Mammary microvascular endothelial cell (primary cell): ENCODE measurements around the gene DOK3. TPM values are rescaled to one million over a fixed set of nuclear protein-coding genes. Genes with fewer than 3 reads are reported as not detected.

Source experiments
- total RNA-seq: library from RNA; depleted of rRNA; stranded (reverse); fragments of >200 nt; gene quantifications from 2 replicates; pipeline ENCODE4 v1.2.3, GENCODE V29; 2015

The DOK3 gene, protein sequence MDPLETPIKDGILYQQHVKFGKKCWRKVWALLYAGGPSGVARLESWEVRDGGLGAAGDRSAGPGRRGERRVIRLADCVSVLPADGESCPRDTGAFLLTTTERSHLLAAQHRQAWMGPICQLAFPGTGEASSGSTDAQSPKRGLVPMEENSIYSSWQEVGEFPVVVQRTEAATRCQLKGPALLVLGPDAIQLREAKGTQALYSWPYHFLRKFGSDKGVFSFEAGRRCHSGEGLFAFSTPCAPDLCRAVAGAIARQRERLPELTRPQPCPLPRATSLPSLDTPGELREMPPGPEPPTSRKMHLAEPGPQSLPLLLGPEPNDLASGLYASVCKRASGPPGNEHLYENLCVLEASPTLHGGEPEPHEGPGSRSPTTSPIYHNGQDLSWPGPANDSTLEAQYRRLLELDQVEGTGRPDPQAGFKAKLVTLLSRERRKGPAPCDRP
- 3.2 and 4.4 TPM in 2 replicates for total RNA-seq

GRCh38 chr5:177509381-177509951 lies at the start of gene DOK3:
TSS of gene DOK3 (minus strand) at chr5:177509826. CDS start at chr5:177509540, 286 bp downstream.

DNA sequence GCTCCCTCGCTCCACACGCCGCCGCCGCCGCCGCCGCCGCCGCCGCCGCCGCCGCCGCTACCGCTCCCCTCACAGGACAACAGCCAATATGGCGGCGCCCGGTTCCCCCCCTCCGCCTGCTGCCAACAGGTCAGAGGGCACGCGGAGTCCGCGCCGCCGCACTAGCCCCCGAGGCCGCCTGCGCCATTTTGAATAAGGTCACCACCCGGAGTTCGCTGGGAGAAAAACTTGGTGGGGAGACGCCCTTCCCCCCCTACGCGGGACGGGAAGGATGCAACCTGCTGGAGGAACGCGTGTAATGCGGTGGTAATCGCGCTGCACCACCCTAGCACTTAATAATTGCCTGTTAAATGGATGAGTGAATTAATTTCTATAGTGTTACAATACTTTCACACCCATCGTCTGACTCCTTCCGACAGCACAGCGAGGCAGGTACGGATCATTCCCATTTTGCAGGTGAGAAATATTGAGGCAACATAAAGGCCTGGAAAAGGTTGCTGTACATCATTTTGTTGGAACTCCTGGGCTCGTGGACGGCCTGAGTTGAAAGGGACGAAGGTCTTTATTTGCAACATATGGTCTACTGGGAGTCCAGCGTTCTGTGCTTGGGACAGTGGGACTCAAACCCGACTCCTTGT lies 45.0 kb upstream of the DOK3 start, which contains the start of gene FAM193B:
Gene FAM193B, minus strand, starts transcription at position 90 of the 638 bp plus-strand sequence. CDS start 105 bp downstream, outside the sequence.

DNA sequence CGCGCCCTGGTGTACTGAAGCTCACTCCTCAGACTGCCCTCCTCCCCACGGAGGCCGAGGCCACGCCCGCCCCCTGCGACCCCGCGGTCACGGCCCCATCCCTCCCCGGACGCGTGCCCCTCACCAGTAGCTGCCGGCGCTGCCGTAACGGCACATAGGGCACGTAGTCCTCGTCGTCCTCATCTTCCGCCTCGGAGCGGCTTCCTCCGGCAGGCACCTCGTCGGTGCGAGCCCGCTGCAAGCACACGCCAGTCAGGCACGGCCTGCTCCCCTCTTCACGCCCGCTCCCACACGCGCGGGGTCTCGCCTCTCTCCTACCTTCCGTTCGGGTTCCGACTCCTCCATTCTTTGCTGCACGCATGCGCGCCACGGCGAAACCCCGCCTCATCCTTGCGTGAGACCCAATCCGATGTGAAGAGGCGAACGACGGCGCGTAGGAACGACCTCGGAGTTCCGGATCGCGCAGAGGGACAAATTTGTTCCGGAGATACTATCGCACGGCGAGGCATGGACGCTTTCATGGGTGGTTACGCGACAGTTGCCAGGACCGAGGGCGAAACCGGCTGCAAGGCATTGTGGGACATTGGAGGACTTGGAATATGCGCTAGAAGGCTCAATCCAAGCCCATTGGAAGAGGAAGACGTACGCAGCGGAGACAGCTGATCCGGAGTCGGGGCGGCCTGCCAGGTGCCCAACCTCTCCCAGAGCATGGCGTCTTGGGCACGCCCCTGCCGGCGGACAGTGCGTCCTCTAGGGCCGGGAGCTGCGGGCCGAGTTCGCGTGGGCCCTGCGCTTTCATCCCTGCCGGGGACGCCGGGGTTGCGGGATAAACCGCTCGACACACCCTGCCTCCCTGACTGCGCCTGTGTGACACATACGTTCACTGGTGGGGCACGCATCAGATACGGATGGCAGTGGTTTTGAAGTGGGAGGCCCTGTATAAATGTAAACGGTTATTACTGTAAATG lies 7.3 kb upstream of the DOK3 start, which contains the start of gene DDX41:
Gene DDX41, minus strand, starts transcription at position 361 of the 968 bp plus-strand sequence. Its CDS starts 16 bp downstream, at position 345.

DNA sequence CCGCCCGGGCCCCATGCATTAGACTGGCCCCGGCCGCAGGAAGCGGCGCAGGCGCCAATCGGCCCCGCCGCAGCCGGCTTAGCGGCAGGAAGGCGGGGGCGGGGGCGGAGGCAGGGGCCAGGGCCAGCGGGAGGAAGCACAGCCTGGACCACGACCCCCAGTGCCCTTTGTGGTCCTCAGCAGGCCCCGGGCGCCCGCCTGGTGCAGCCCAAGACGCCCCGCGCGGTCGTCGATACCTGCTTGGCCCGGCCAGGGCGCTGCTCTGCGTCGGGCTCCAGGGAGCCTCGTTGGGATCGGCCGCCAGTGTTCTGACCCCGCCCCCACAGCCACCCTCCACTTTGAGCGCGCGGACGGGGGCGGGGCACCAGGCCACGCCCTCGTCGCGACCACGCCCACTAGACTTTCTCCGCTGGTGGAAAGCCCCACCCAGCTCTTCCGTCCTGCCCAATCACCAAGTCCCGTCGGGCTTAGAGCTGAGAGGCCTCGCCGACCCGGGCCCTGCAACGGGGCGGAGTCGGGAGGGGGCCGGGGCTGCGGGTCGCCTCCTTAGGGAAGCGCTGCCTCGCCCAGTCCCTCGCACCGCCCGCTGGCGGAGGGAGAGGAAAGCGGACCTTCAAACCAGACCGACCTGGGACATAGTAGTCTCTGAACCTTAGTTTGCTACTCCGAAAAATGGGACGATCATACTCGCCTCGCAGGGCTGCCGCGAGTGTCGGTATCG lies 12.2 kb downstream of the DOK3 start, which contains the start of gene PDLIM7:
Gene PDLIM7, minus strand, starts transcription at position 313 of the 721 bp plus-strand sequence. CDS start 1,092 bp downstream, outside the sequence.

GRCh38 chr5:177473443-177474001 lies 36.1 kb downstream of the DOK3 start, which contains the start of gene DBN1:
TSS of gene DBN1 (minus strand) at chr5:177473634. CDS start at chr5:177473521, 113 bp downstream.

Other genes with a start within 250 kb of the DOK3 start
- 21.7 and 27.0 TPM in 2 replicates for gene RAB24, start 206.1 kb downstream of the DOK3 start, total RNA-seq
- gene PRELID1, start 206.0 kb downstream of the DOK3 start, total RNA-seq = 237 TPM in 2 replicates
- 32.0 and 68.0 TPM in 2 replicates for gene MXD3, start 197.9 kb downstream of the DOK3 start, total RNA-seq
- 259 and 320 TPM in 2 replicates for gene LMAN2, start 158.2 kb downstream of the DOK3 start, total RNA-seq
- 7.2 and 7.9 TPM in 2 replicates for gene RGS14, start 151.9 kb downstream of the DOK3 start, total RNA-seq
- gene SLC34A1, start 125.4 kb downstream of the DOK3 start, total RNA-seq = not detected in 2 replicates
- gene PFN3, start 109.2 kb downstream of the DOK3 start, total RNA-seq = not detected in 2 replicates
- gene F12, start 100.3 kb downstream of the DOK3 start, total RNA-seq = 0.89 and 1.4 TPM in 2 replicates
- 47.7 TPM in 2 replicates for gene GRK6, start 83.2 kb downstream of the DOK3 start, total RNA-seq
- 12.1 and 18.9 TPM in 2 replicates for gene PRR7, start 63.0 kb downstream of the DOK3 start, total RNA-seq
- gene DBN1, start 36.2 kb downstream of the DOK3 start, total RNA-seq = 243 and 248 TPM in 2 replicates
- gene PDLIM7, start 12.2 kb downstream of the DOK3 start, total RNA-seq = 167 and 210 TPM in 2 replicates
- 106 and 138 TPM in 2 replicates for gene DDX41, start 7.1 kb upstream of the DOK3 start, total RNA-seq
- gene FAM193B, start 44.7 kb upstream of the DOK3 start, total RNA-seq = 19.7 and 20.1 TPM in 2 replicates
- 154 and 179 TPM in 2 replicates for gene TMED9, start 82.4 kb upstream of the DOK3 start, total RNA-seq
- gene B4GALT7, start 90.3 kb upstream of the DOK3 start, total RNA-seq = 36.5 and 36.7 TPM in 2 replicates